Measurements from ENCODE around the gene MGRN1. TPM values are rescaled to one million over a fixed set of nuclear protein-coding genes. Genes with fewer than 3 reads are reported as not detected.

Gene MGRN1
- total RNA-seq, 4 donors from 2014 or later, result 30.8 to 58.2 (median 44.8) TPM

- TF ChIP-seq CTCF (IDR thresholded peaks at IDR 0.05) (no peak), EP300 (IDR thresholded peaks at IDR 0.05) (no peak)
- WGBS, result 62% methylated on average over 8 of the region's 13 CpGs
- peaks cover 12% of the 10 kb centered on the region for H3K36me3 ChIP-seq
- DNase-seq (ENCODE audit: low spot score in 2 of 2), result no peak
- H3K27ac ChIP-seq, result no peak overlapping the region
- H3K4me3 ChIP-seq, result no peak overlapping the region
- no peaks in the 10 kb centered on the region for H3K27me3 ChIP-seq
- H3K4me1 ChIP-seq, result peaks cover 11% of the 10 kb centered on the region
- H3K9me3 ChIP-seq, result no peaks in the 10 kb centered on the region
These were observed 20.9 kb upstream of the MGRN1 start for GRCh38 chr16:4603624-4604170.

GRCh38 chr16:4604401-4604800 lies 20.2 kb upstream of the MGRN1 start:
- H3K27ac ChIP-seq, result no peak overlapping the region
- no peaks in the 10 kb centered on the region for H3K9me3 ChIP-seq
- 48% methylated on average over 6 of the region's 15 CpGs for WGBS
- peaks cover 20% of the 10 kb centered on the region for H3K36me3 ChIP-seq
- no peak for DNase-seq (ENCODE audit: low spot score in 2 of 2)
- TF ChIP-seq POLR2AphosphoS5 (IDR thresholded peaks at IDR 0.05), result no peak
- TF ChIP-seq EP300 (IDR thresholded peaks at IDR 0.05), result no peak
- no peak for TF ChIP-seq POLR2A (IDR thresholded peaks at IDR 0.05)
- no peak for TF ChIP-seq CTCF (IDR thresholded peaks at IDR 0.05)
- H3K4me3 ChIP-seq, result no peak overlapping the region
- H3K27me3 ChIP-seq, result no peaks in the 10 kb centered on the region
- H3K4me1 ChIP-seq, result peaks cover 11% of the 10 kb centered on the region

- Histone ChIP-seq H3K27me3 (no peaks in the 10 kb centered on the region), H3K4me1 (peaks cover 8% of the 10 kb centered on the region), H3K27ac (no peak overlapping the region), H3K36me3 (peaks cover 28% of the 10 kb centered on the region), H3K9me3 (no peaks in the 10 kb centered on the region), H3K4me3 (no peak overlapping the region)
- TF ChIP-seq CTCF (IDR thresholded peaks at IDR 0.05) (no peak), POLR2AphosphoS5 (IDR thresholded peaks at IDR 0.05) (no peak), EP300 (IDR thresholded peaks at IDR 0.05) (no peak), POLR2A (IDR thresholded peaks at IDR 0.05) (no peak)
- 38% methylated on average over 8 of the region's 9 CpGs for WGBS
- DNase-seq (ENCODE audit: low spot score in 2 of 2), result no peak
These were observed 18.3 kb upstream of the MGRN1 start for GRCh38 chr16:4606354-4606753.

GRCh38 chr16:4607841-4608703 lies 16.6 kb upstream of the MGRN1 start:
- TF ChIP-seq POLR2AphosphoS5 (IDR thresholded peaks at IDR 0.05) (no peak), POLR2A (IDR thresholded peaks at IDR 0.05) (no peak), EP300 (IDR thresholded peaks at IDR 0.05) (no peak), CTCF (IDR thresholded peaks at IDR 0.05) (no peak)
- DNase-seq (ENCODE audit: low spot score in 2 of 2), result no peak
- H3K36me3 ChIP-seq, result peaks cover 28% of the 10 kb centered on the region
- no peaks in the 10 kb centered on the region for H3K9me3 ChIP-seq
- no peak overlapping the region for H3K27ac ChIP-seq
- 93% methylated on average over 2 of the region's 22 CpGs for WGBS
- no peaks in the 10 kb centered on the region for H3K27me3 ChIP-seq
- peaks cover 18% of the 10 kb centered on the region for H3K4me1 ChIP-seq
- no peak overlapping the region for H3K4me3 ChIP-seq

- 90% methylated on average over 7 of the region's 8 CpGs for WGBS
- no peak for DNase-seq (ENCODE audit: low spot score in 2 of 2)
- peaks cover 28% of the 10 kb centered on the region for H3K36me3 ChIP-seq
- no peaks in the 10 kb centered on the region for H3K9me3 ChIP-seq
- TF ChIP-seq CTCF (IDR thresholded peaks at IDR 0.05) (no peak), EP300 (IDR thresholded peaks at IDR 0.05) (no peak), POLR2A (IDR thresholded peaks at IDR 0.05) (no peak), POLR2AphosphoS5 (IDR thresholded peaks at IDR 0.05) (no peak)
- no peak overlapping the region for H3K27ac ChIP-seq
- no peaks in the 10 kb centered on the region for H3K27me3 ChIP-seq
- H3K4me3 ChIP-seq, result no peak overlapping the region
- H3K4me1 ChIP-seq, result peaks cover 24% of the 10 kb centered on the region
These were observed 16.0 kb upstream of the MGRN1 start for GRCh38 chr16:4608704-4608980.
